Cortex of kidney (tissue), 1 donor: ENCODE measurements around the gene ETFBKMT.
"Not testable (repeated sequence)": the region's sequence is repeated elsewhere in the genome, so short reads cannot be mapped to it uniquely, and the experiment has no call there.

Source experiments
- DNase-seq: peaks from one replicate; lab custom pipeline; 2025; lab: John Stamatoyannopoulos, UW

Gene ETFBKMT

DNA sequence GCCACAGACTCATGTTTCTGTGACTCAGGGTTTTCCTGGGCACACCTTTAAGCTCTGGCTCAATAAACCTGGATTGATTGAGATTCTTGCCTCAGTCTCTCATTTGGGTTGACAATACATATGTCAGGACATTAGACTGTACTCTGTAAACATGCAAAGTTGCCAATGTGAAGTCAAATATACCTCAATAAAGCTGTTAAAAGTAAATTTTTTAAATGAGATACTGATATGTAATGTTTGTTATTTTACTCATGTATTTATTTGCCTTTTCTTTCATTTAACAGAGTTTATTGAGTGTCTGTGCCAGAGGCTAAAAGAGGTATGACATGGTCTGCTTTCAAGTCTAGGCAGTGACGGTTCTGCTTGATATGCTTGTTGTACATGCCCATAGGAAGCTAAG lies 3.7 kb upstream of the ETFBKMT start:
- no peak for DNase-seq

GRCh38 chr12:31658471-31659086 lies 909 bp upstream of the ETFBKMT start:
- no peak for DNase-seq

GRCh38 chr12:31662176-31662849 lies 2.8 kb downstream of the ETFBKMT start:
- DNase-seq: no peak

DNA sequence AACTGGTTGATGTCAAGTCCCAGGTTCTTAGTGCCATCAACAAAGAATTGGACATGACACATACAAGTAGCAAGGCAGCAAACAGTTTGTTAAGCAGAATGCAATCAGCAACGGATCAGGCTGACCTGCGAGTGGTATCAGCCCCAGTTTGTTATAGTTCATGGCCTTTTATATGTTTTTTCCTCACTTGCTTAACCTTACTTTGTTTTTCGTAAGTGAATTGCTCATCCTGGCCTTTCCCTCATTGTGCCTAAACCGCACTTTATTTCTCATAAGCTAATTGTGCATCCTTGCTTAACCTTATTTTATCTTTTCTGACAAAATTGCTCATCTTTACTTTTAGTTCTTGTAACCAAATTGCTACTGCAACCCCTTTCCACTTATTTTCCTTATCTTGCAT lies 4.1 kb downstream of the ETFBKMT start:
- no peak for DNase-seq

DNA sequence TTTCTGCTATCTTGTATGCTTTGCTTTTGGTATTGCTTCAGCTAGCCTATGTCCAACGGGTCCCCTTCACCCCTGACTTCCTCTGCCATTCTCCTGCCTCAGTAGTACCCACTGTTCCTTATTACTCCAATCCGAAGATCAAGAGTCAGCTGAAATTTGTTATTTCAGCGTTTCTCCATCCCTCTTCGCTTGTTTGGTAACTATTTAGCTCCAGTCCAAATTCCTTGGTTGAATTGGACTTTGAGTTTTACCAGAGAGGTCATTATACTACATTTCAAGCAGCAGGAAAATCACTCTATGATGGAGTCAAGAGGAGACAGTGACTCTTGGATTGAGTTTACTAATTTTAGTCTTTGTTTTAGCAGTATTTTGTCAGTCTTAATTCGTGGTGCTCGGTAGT lies 4.5 kb downstream of the ETFBKMT start:
- DNase-seq: no peak

DNA sequence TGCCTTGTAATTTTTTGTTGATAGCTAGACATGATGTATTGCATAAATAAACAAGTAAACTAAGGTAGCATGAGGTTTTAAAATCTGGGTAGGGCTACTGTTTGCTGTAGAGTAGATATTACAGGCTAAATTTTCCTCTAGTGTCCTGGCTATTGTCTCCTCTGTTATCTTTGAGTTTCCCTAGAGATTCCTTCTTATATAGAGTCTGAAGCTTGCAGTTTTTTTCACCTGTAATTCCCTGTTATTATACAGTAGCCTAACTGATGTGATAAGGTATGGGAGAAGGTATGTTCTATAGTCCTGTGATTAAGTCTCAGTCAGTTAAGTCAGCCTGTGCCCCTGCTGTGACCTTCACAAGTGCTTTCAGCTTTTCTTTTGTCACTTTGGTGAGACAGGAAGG lies 9.5 kb downstream of the ETFBKMT start:
- DNase-seq: no peak

DNA sequence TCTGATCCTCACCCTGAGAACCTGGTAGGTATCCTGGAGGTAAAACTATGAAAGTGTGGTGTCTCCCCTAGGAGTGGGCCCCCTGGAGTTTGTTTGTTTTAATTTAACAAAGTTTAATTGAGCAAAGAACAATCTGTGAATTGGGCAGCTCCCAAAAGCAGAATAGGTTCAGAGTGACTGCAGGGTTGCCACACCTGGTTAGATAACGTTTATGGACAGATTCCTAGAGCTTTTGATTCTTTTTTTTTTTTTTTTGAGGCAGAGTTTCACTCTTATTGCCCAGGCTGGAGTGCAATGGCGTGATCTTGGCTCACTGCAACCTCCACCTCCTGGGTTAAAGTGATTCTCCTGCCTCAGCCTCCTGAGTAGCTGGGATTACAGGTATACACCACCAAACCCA lies 10.1 kb downstream of the ETFBKMT start:
- DNase-seq: not testable (repeated sequence)

- no peak for DNase-seq
Observed at GRCh38 chr12:31672521-31672920, 13.0 kb downstream of the ETFBKMT start.

GRCh38 chr12:31682136-31682962 lies 22.9 kb downstream of the ETFBKMT start:
- no peak for DNase-seq

GRCh38 chr12:31685801-31686200 lies 26.3 kb downstream of the ETFBKMT start:
- no peak for DNase-seq

GRCh38 chr12:31687101-31687527 lies 27.6 kb downstream of the ETFBKMT start:
- DNase-seq: no peak

- not testable (repeated sequence) for DNase-seq
Observed at GRCh38 chr12:31689921-31690320, 30.4 kb downstream of the ETFBKMT start.

GRCh38 chr12:31702047-31702446 lies 42.6 kb downstream of the ETFBKMT start:
- DNase-seq: no peak

DNA sequence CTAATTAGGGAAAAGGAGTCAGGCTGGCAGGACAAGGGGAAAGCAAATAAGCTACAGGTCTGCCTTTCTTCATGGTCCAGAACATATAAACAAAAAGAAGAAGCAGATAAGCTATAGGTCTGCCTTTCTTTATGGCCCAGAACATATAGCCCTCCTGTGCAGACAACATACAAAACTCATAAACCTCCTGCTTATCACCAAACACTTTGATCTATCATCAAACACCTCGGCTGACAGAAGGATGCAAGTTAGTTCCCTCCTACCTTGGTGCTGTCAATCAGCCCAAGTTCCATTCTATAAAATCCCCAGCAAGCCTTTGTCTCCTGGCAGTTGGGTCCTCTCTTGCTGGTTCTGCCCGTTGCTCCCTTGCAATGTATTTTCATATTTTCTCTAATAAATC lies 46.1 kb downstream of the ETFBKMT start:
- no peak for DNase-seq

GRCh38 chr12:31708118-31708517 lies 48.6 kb downstream of the ETFBKMT start:
- DNase-seq: not testable (repeated sequence)

DNA sequence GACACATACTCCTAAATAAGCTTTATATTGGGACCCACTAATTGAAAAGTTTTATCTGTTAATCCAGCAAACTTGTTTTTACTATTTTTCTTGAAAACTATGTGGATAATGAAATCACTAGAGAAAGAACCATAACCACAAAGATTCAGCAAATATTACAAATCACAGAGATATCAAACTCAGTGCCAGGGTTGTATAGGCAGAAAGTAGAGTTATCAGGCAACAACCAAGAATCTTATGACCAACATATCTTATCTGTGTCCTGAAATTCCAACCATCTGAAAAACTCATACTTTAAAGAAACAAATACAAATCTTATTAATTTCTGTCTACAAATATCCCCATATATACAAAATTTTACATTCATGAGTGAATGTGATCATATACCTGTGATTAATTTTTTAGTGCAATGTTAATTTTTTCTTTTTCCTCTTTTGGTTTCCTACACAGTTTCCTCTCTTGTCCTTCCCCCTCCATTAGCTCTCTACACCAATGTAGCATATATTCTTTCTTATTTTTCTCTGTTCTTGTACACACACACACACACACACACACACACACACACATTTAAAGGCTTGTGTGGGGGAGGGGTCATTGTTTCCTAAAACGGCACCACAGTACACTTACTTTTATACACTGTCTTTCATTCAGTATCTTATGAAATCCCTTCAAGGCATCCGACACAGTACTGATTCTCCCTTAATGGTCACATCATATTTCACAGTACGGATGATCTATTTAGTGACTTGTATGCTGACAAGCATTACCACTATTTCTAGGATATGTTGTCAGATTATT lies 50.7 kb downstream of the ETFBKMT start:
- DNase-seq: no peak

GRCh38 chr12:31712877-31713276 lies 53.4 kb downstream of the ETFBKMT start:
- DNase-seq: no peak

GRCh38 chr12:31714406-31715271 lies 55.2 kb downstream of the ETFBKMT start:
- DNase-seq: no peak

GRCh38 chr12:31715283-31715825 lies 55.9 kb downstream of the ETFBKMT start:
- no peak for DNase-seq

- not testable (repeated sequence) for DNase-seq
Observed at GRCh38 chr12:31716998-31717397, 57.5 kb downstream of the ETFBKMT start.
